Type B pancreatic cell (in vitro differentiated cells): Measurements from ENCODE around the gene FYTTD1. TPM values are rescaled to one million over a fixed set of nuclear protein-coding genes. Genes with fewer than 3 reads are reported as not detected.

Source experiments
- DNase-seq: peaks from one replicate; pipeline ENCODE4 v3.0.0; 2021; ENCODE audit warnings: mixed read lengths; ENCODE audit not compliant: unreplicated experiment; ENCODE audit errors: extremely low spot score
- H3K27ac Mint-ChIP-seq: 2 replicates; pipeline ENCODE4 v1.8.0; 2021; ENCODE audit warnings: mild to moderate bottlenecking, mixed read lengths
- H3K27me3 Mint-ChIP-seq: 2 replicates; pipeline ENCODE4 v1.8.0; 2021; ENCODE audit warnings: mixed read lengths
- H3K36me3 Mint-ChIP-seq: 2 replicates; pipeline ENCODE4 v1.8.0; 2021; ENCODE audit warnings: mixed read lengths
- H3K4me1 Mint-ChIP-seq: one replicate; pipeline ENCODE4 v1.8.0; 2021; ENCODE audit warnings: mixed read lengths; ENCODE audit not compliant: unreplicated experiment
- H3K4me3 Mint-ChIP-seq: 2 replicates; pipeline ENCODE4 v1.8.0; 2021; ENCODE audit warnings: mild to moderate bottlenecking, mixed read lengths
- H3K9me3 Mint-ChIP-seq: 2 replicates; pipeline ENCODE4 v1.8.0; 2021; ENCODE audit warnings: mixed read lengths
- CTCF ChIP-seq: fragments of 200-600 bp; sonication (generic); conservative IDR thresholded peaks from 2 replicates; pipeline ENCODE4 v1.5.0; 2021; ENCODE audit warnings: antibody characterized with exemption, mild to moderate bottlenecking
- total RNA-seq: library from RNA; stranded (reverse); gene quantifications from 2 replicates; pipeline ENCODE4 v1.2.1, GENCODE V29; 2021; ENCODE audit warnings: low replicate concordance

FYTTD1 gene
- total RNA-seq, 1 donor from 2014 or later: 58.8 TPM

- Mint-ChIP-seq H3K9me3 (no peaks in the 10 kb centered on the region), H3K27me3 (no peaks in the 10 kb centered on the region), H3K4me1 (peaks cover 19% of the 10 kb centered on the region)
Measured at GRCh38 chr3:197810901-197811300, 61.2 kb downstream of the FYTTD1 start.

GRCh38 chr3:197811343-197811742, 61.7 kb downstream of the FYTTD1 start:
- TF ChIP-seq CTCF: no peak
- peaks cover 19% of the 10 kb centered on the region for H3K4me1 Mint-ChIP-seq
- no peak for DNase-seq
- H3K27ac Mint-ChIP-seq: no peak overlapping the region
- H3K27me3 Mint-ChIP-seq: no peaks in the 10 kb centered on the region
- peaks cover 5% of the 10 kb centered on the region for H3K36me3 Mint-ChIP-seq
- H3K4me3 Mint-ChIP-seq: no peak overlapping the region
- no peaks in the 10 kb centered on the region for H3K9me3 Mint-ChIP-seq

More at GRCh38 chr3:197810901-197811300, 61.2 kb downstream of the FYTTD1 start:
- Mint-ChIP-seq H3K4me3 (no peak overlapping the region), H3K27ac (no peak overlapping the region), H3K36me3 (peaks cover 5% of the 10 kb centered on the region)
- TF ChIP-seq CTCF: no peak
- no peak for DNase-seq

- no peak for TF ChIP-seq CTCF
- Mint-ChIP-seq H3K4me3 (no peak overlapping the region), H3K9me3 (no peaks in the 10 kb centered on the region), H3K27me3 (no peaks in the 10 kb centered on the region), H3K4me1 (peaks cover 5% of the 10 kb centered on the region), H3K36me3 (peaks cover 5% of the 10 kb centered on the region), H3K27ac (no peak overlapping the region)
- DNase-seq: no peak
Measured at GRCh38 chr3:197814372-197814771, 64.7 kb downstream of the FYTTD1 start.

GRCh38 chr3:197820550-197821335, 71.1 kb downstream of the FYTTD1 start:
- H3K4me1 Mint-ChIP-seq: peaks cover 12% of the 10 kb centered on the region
- peaks cover 17% of the 10 kb centered on the region for H3K36me3 Mint-ChIP-seq

GRCh38 chr3:197829397-197830045, 79.8 kb downstream of the FYTTD1 start:
- peaks cover 38% of the 10 kb centered on the region for H3K36me3 Mint-ChIP-seq
- no peak overlapping the region for H3K4me3 Mint-ChIP-seq
- no peaks in the 10 kb centered on the region for H3K9me3 Mint-ChIP-seq
- TF ChIP-seq CTCF: no peak
- no peak for DNase-seq
- no peak overlapping the region for H3K27ac Mint-ChIP-seq
- H3K4me1 Mint-ChIP-seq: no peaks in the 10 kb centered on the region
- no peaks in the 10 kb centered on the region for H3K27me3 Mint-ChIP-seq

More at GRCh38 chr3:197820550-197821335, 71.1 kb downstream of the FYTTD1 start:
- H3K27ac Mint-ChIP-seq: peak overlapping the region; percentile 68
- H3K27me3 Mint-ChIP-seq: no peaks in the 10 kb centered on the region
- peak overlapping the region; percentile 24 for H3K4me3 Mint-ChIP-seq
- H3K9me3 Mint-ChIP-seq: no peaks in the 10 kb centered on the region
- TF ChIP-seq CTCF: no peak
- no peak for DNase-seq
